ENCODE measurements around the gene ZNF180.
"Not testable (repeated sequence)": the region's sequence is repeated elsewhere in the genome, so short reads cannot be mapped to it uniquely, and the experiment has no call there.

The ZNF180 gene

DNA sequence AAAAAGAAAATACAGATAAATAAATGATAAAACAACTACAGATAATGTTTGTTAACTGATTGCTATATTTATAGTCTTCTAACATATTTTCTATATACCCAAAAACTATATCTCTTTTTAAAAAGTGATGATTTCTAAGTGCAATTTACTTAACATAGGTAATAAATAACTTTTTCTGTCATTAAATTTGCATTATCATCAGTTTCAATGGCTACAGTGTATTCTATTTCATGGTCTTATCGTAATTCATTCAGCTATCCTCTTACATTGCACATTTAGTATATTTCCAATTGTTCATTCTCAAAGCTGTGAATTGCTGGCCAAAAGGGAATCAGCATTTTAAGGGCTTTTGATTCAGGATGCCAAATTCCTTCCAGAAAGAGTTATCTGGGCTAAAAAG, 3.6 kb downstream of the ZNF180 start:
- DNase-seq (ENCODE audit: low spot score) = no peak

DNA sequence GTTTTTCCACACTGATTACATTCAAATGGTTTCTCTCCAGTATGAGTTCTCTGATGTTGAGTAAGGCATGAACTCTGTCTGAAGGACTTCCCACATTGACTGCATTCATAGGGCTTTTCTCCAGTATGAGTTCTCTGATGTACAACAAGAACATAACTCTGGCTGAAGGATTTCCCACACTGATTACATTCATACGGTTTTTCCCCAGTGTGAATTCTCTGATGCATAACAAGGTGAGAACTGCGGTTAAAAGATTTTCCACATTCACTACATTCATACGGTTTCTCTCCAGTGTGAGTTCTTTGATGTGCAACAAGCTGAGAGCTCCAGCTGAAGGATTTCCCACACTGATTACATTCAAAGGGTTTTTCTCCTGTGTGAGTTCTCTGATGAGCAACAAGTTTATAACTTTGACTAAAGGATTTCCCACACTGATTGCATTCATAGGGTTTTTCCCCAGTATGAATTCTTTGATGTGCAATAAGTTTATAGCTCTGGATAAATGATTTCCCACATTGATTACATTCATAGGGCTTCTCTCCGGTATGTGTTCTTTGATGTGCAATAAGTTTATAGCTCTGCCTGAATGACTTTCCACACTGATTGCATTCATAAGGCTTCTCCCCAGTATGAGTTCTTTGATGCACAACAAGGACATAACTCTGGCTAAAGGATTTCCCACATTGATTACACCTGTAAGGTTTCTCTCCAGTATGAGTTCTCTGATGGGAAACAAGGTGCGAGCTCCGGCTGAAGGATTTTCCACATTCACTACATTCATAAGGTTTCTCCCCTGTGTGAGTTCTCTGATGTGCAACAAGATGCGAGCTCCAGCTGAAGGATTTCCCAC, 23.5 kb downstream of the ZNF180 start:
- no peak for DNase-seq (ENCODE audit: low spot score)

DNA sequence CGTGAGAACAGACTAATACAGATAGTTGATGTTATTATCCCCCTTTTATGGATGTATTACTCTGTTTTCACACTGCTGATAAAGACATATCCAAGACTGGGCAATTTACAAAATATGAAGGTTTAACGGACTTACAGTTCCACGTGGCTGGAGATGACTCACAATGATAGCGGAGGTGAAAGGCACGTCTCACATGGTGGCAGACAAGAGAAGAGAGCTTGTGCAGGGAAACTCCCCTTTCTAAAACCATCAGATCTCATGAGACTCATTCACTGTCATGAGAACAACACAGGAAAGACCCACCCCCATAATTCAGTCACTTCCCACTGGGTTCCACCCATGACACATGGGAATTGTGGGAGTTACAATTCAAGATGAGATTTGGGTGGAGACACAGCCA, 31.6 kb downstream of the ZNF180 start:
- not testable (repeated sequence) for DNase-seq (ENCODE audit: low spot score)

DNA sequence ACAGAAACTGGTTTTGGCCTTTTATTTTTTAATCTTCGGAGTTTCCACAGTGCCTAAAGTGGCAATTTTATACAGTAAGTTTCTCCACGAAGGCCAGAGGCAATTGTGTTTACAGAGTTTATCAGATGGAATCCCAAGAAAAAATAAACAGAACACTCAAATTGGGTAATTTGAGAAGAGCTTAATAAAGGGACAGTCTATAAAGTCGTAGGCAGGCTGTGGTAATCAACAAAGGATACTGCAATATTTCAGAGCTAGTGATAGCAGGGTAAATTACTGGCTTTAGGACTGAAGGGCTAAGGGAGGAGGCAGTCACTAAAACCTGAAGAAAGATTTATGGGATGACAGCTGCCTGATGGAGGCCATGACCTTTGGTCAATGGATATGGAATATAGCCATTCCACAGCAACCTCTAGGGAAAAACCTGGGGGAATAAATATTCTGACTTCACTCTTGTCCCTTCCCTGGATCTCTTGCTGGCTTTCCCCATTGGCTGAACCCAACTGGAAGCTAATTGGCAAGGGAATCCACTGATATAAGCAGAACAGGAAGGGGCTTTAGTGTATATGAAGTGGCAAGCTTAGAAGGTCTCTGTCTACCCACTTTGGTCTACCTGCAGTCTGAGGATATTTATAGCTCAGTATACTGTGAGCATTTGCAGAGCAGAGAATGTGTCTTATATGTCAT, 37.6 kb downstream of the ZNF180 start:
- DNase-seq (ENCODE audit: low spot score) = not testable (repeated sequence)

DNA sequence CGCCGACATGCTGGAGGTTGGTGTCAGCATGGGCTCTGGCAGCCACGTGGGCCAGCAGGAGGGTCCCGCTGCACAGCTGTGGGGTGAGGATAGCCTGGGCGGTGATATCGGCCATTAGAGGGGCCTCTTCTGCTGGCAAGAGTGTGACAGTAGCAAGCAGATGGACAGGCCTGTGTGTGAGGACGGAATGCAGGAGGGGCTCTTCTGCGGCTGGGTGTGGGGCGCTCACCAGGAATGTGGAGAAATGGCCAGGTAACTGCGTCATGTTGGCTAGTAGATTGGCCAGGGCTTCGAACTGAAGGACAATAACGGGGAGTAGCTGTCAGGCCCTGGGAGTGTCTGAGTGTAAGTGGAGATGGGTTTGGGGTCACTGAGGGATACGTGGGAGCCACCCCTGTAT, 44.3 kb downstream of the ZNF180 start:
- DNase-seq (ENCODE audit: low spot score) = not testable (repeated sequence)

DNA sequence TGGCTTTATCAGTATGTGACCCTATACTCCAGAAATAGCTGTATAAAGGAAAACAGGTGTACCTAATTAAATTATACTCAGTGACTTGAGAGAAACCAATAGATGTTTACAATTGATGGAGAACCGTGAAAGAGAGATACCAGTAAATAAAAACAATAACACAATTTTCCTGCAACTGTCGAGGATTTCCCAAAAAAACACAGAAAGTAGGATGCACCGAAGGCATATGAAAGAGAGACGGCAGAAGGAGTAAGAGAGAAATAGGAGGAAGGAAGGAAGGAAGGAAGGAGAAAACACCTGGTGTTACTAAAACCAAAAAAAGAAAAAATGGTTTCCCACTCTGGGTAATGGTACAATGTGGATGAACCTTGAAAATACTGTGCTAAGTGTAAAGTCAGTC, 45.2 kb downstream of the ZNF180 start:
- no peak for DNase-seq (ENCODE audit: low spot score)

DNA sequence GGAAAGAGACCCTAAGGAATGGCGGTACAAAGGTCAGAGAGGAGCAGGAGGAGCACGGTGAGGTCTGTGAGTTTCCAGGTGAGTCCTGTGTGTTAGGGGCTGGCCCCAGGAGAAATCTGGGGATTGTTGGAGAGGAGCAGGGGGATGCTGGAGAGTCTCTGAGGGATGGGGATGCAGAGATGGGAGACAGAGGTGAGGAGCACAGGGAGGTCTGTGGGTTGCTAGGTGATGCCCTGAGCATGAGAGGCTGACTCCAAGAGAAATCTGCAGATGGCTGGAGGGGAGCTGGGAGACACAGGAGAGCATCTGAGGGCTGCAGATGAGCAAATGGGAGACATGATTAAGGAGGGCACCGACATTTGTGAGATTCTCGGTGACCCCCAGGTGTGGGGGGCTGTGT, 48.0 kb downstream of the ZNF180 start:
- no peak for DNase-seq (ENCODE audit: low spot score)

DNA sequence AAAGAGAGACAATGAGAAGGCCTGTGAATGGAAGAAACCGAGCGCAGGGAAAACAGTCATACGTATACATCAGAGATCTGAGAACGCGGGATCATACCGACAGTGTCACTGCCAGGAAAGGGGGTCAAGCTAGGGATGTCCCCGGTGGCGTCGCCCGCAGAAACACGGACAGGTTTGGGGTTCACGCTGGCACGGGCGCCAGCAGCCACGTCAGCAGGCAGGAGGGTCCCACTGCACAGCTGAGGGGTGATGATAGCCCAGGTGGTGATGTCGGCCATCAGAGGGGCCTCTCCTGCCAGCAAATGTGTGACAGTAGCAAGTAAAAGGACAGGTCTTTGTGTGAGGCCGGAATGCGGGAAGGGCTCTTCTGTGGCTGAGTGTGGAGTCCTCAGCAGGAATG, 48.6 kb downstream of the ZNF180 start:
- DNase-seq (ENCODE audit: low spot score) = no peak

DNA sequence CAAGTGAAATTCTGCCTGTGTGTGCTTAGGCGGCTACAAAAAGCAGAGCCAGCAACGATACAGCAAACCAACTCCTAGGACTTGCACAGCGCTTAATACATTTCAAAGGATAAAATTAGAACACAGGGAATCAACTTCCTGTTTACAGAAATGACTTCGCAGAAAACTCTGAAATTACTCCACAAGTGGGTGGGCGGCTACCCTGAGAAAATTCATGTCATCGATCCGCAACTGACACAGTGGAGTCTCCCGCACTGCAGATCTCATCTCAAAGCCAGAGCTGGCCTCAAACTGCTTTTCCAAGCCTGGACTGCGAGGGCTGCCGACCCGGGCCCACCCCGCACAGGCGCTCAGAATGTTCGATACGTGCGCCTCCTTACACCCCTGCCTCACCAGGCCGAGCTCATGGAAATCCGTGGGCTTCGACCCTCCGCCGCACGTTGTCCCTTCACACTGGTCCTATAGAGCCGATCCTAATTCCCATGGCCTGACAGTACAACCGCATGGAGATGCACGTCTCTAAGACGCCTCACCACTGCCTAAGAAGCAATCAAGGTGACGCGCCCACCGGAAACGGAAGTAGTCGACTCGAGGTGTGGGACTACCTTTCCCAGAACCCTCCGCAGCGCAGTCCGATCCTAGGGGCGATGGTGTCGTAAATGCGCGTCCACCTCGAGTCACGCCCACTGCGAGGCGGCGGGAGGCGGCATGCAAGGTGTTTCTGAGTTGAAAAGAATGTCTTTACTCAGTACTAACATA, 52.2 kb downstream of the ZNF180 start, which contains the start of gene ZNF229:
TSS of gene ZNF229 (minus strand) at position 557 of the 759 bp plus-strand sequence. CDS start 5,625 bp downstream, outside the sequence.
- peak; percentile 86 for DNase-seq (ENCODE audit: low spot score)

DNA sequence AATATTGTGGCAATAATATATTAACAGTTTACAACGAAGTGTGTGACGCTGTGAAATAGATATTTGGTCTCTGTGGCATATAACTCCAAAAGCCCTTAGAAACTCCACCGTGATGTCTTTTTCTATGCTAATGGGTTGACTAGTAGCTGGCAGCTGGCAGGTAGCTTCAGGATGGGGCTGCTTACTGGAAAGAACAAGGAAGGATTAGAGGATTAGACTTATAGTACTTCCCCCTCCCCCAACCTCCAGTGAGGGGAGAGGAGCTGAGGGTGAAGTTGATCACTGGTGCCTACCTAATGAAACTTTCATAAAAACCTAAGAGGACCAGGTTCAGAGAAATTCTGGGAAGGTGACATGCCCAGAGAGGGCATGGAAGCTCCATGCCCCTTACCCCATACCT, 61.9 kb downstream of the ZNF180 start:
- DNase-seq (ENCODE audit: low spot score) = no peak

DNA sequence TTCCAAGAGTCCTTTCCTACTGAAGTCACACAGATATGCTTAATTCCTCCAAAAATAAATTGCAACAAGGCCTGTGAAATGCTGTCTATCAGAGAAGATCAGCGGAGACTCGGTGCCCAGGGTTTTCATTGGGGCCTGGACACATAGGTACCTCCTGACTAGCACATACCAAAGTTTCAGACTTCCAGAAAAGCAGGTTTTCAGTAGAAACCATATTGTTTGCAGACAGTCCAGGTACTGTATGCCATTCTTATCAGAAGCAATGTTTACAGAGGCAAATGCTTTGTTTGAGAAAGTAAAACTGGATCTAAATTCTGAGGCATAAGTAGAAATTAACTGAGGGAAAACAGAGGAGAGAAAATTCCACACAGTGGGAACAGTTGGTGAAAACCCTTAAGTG, 64.9 kb downstream of the ZNF180 start:
- DNase-seq (ENCODE audit: low spot score) = no peak

DNA sequence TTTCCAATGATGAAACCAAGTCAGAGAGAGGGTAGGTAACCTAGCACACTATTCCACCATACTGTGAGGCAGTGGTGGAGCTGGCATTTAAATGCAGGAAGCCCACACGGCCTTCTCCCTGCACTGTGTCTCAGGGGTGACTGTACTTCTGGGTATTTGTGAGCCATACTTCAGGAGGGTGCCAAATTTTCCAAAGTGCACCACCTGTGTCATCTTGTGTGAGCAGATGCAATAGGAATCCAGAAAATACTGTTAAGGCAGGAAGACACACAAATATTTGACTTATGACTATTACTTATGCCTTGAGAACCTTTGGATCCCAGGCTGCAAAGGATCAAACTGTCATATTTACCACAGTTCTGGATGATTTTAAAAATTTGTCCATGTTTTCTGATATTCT, 69.4 kb downstream of the ZNF180 start:
- DNase-seq (ENCODE audit: low spot score) = no peak
